CD4-positive, alpha-beta T cell treated with Interleukin-12 subunit alpha and Interleukin-12 subunit beta, for 1 hour (primary cell): ENCODE data around the gene KIF18B.

ENCODE experiments used
- DNase-seq: peaks from one replicate; pipeline ENCODE4 v3.0.0-alpha.2; 2020

KIF18B gene

DNA sequence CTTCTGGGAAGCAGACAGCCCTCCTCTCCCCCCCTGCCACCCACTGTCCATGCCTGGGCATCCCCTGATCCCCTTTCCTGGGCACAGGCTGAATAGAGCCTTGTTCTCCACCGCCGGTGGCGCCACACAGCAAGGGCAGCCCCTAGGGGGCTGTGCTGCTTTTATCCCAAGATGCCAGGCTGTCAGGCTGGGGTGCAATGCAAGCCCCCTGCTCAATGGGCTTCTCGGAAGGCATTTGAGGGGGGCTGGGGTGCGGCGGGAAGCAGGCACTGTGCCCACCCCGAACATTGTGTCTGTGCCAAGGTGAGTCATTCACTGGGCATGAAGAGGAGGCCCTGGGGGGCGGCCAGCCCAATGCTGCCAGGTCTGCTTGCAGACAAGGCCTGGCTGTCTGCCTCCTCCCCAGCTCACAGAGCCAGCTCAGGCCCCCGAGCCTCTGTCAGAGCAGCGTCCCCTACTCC, 30.8 kb downstream of the KIF18B start:
- DNase-seq = no peak

DNA sequence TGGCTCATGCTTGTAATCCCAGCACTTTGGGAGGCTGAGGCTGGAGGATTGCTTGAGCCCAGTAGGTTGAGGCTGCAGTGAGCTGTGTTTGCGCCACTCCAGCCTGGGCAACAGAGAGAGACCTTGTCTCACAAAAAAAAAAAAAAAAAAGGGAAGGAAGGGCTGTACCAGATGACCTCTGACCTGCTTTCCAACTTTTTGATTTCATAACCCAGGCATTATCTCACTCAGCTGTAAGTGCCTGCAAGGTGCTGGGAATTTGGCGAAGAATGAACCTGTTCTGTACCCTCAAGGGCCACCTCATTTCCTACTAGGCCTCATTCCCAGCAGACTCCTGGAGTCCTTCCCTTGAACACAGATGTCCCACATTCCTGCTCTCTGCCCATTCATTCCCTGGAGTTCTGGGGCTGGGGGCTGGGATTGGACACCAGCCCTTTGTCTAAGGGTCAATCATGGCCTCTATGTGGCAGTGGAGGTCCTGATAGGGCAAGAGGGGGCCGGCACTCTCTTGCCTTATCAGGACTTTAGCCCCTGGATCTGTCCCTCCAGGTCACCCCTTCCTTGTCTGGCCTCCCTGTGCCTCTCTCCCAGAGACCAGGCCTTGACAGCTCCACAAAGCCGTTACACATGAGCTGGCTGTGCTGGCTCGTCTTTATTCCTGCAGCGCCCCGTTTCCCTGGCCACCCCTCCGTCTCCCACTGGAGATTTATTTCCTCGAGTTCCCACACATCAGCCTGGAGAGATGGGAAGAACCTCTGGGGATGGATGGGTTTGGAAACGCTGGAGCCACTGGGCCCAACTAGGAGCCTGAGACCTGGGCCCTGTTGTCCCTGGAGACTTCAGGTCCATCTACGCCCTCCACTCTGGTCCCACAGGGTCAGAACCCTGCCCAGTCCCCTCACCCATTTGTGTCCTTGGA, 31.5 kb downstream of the KIF18B start:
- no peak for DNase-seq

DNA sequence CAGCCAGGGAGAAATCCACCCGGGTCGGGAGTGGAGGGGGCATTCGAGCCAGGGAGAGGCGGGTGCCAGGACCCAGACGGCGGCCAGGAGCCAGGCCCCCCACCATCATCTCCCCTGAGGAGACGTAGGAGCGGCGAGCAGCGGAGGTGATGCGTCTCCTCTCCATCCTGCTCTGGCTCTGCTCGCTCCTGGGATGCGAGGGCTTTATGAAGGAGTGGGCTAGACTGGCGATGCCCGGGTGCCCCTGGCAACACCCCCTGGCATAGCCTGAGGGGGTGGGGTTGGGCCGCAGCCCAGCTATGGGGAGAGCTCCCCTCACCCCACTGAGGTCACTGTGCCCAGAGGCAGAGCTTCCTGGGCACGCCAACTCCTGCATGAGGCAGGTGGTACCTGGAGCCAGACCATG, 32.2 kb downstream of the KIF18B start, which contains the start of gene GFAP:
Gene GFAP (minus strand): TSS at position 180 of the 406 bp plus-strand sequence. CDS start 14 bp downstream, at position 166.
- DNase-seq = no peak

DNA sequence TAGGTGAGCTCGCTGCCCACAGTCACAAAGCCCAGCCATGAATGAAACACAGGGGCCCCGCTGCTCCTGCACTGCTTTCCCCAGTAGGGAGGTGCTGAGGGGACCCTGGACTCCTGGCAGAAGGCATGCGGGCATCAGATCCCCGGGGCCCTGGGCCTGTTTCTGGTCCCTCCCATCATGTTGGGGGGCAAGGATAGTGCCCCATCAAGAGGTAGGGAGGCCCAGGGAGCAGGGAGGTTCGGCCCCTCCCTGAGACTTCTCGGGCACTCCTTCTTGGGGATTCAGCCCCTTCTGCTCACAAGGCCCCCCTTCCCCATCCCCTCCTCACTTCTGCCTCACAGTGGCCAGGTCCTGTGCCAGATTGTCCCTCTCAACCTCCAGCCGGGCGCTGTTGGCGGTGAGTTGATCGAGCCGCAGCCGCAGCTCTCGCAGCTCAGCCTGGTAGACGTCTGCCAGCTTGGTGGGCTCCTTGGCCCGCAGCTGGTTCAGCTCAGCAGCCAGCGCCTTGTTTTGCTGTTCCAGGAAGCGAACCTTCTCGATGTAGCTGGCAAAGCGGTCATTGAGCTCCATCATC, 32.8 kb downstream of the KIF18B start:
- DNase-seq = no peak

DNA sequence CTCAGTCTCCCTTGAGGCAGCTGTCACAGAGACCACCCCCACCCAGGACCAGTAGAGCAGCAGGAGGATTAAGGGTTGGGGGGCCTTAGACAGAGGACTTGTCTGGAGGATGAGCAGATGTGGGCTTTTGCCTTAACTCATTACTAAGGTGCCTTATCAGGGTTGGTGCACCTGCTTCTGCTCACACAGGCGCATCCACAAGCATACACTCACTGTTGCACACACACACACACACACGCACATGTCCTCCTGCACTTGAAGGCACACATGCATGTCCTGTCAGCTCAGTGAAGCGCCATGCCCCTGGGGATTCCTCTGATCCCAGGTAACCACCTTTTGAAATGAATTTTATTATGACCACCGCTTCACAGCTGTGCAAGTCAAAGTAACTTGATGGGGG, 33.4 kb downstream of the KIF18B start:
- DNase-seq = no peak

DNA sequence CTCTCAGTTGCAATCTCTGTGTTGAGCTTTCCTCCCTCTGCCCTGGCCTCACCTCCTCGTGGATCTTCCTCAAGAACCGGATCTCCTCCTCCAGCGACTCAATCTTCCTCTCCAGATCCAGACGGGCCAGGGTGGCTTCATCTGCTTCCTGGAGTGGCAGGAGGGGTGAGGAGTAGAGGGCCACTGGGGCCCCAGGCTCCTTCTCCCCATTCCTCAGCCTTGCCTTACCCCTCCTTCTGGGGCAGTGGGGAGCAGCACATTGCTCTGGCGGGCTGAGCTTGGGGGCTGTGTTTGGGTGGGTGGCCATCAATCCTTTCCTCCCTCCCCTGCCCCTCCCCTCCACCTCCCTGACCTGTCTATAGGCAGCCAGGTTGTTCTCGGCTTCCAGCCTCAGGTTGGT, 33.9 kb downstream of the KIF18B start:
- no peak for DNase-seq

DNA sequence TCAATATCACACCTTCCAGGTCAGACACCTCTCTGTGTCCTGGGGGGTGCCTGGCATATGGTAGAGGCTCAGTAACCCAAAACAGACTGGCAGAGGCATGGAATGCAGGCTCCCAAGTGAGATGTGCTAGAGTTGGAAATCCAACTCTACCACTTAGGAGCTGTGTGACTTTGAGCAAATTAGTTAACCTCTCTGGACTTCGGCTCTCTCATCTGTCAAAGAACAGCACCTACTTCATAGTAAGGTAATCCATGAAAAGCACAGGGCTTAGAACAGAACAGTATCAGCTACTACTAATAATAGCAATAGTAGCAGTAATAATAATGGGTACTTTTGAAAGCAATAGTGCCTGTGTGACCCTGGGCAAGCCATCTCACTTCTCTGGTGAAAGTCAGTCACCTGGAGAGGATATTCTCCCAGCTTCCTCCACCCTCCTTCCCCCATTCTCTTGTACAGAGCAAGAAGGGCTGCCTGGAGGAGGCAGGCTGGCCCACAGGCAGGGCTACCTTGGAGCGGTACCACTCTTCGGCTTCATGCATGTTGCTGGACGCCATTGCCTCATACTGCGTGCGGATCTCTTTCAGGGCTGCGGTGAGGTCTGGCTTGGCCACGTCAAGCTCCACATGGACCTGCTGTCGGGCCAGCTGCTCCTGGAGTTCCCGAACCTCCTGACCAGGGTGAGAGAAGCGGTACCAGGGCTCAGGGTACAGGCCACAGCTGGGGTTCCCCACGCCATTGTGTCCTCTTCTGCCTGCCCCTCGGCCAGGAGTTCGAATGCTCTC, 34.6 kb downstream of the KIF18B start:
- no peak for DNase-seq

DNA sequence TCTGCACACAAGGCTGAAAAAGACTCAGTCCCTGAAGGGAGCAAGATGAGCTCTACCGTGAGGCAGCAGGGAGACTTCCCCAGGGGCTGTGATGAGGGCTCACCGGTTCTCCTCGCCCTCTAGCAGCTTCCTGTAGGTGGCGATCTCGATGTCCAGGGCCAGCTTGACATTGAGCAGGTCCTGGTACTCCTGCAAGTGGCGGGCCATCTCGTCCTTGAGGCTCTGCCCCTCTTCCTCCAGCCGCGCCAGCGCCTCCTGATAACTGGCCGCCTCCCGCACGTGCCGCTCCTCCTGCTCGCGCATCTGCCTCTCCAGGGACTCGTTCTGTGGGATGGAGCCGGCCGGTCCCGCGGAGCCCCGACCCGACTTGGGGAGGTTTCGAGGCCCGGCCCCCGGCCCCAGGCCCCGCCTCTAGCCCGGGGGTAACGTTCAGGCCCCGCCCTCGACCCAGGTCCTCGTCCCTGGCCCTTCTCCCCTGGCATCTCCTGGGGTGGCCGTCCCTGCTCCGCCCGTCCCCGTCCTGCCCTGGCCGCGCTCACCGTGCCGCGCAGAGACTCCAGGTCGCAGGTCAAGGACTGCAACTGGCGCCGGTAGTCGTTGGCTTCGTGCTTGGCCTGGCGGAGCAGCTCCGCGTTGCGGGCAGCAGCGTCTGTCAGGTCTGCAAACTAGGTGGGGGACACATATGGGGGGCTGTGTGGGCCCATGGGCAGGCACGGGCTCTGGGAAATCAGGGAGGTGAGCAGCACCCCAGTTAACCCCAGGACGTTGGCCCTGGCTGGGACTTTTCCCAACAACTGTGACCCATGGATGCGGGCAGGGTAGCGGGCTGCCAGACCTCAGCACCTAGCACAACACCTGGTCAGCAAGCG, 36.2 kb downstream of the KIF18B start:
- DNase-seq = peak; percentile 59

DNA sequence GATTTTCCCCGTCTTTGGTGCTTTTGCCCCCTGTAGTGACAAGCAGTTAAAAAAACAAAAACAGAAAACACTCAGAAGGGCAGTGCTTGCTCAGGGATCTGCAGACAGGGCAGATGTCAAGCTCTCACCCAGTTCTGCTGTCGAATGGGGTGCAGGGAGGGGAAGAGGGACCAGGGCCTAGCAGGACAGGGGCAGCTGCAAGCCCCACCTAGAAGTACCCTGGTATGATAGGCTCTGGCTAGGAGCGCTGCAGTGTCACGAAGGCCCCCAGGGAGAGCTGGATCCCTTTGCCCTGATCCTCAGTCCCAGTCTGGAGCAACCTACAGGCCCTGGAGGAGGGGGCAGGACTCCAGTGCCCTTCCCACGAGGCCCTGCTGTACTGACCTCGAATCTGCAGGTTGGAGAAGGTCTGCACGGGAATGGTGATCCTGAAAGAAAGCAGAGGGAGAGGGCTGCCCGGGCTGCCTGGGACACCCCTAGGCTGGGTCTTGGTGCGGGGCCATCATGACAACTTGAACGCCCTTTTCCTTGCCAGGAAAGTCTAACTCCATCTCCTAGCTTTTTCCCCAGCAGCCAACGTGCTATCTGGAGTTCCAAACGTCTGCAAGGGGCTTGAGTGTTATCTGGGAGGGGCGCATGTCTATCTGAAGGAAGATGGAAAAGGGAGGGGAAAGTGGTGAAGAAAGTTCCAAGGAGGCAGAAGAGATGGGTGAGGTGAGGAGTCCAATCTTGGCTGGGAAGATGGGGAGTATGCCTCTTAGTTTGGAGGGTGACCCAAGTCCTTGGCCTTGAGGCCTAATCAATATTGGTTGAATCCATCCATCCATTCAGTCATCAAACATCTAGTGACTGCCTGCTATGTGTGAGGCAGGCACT, 37.1 kb downstream of the KIF18B start:
- no peak for DNase-seq

DNA sequence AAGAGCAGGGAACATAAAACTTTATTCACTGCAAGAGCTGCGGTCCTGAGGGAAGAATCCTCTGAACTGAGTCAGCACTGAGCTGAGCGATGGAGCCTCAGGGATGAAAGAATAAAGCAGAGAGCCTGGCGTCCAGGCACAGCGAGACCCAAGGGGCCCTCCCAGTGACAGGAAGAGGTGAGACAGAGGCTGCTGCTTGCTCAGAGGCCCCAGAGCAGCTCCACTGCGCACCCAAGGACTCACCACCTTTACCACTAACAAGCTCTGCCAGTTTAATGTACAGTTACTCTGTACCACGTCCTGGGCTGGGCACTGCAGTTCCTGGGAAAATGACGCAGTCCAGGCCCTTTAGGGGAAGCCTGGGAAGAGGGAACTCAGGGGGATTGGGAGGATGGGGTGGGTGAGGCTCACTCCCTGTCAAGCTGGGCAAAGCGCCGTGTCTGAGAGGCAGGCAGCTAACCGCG, 37.9 kb downstream of the KIF18B start:
- DNase-seq = no peak

DNA sequence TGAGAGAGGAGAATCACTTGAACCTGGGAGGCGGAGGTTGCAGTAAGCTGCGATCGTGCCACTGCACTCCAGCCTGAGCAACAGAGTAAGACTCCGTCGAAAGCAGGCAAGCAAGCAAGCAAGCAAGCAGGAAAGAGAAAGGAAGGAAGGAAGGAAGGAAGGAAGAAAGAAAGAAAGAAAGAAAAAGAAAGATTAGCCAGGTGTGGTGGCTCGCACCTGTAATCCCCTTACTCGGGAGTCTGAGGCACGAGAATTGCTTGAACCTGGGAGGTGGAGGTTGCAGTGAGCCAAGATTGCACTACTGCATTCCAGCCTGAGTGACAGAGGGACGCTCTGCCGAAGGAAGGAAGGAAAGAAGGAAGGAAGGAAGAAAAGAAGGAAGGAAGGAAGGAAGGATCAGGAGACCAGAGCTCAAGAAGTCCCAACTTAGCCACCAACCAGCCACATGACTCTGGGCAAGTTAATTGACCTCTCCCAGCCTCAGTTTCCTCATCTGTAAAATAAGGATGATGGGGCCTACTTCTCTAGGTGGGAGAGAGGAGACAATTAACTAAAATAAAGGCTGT, 38.7 kb downstream of the KIF18B start:
- DNase-seq = no peak

DNA sequence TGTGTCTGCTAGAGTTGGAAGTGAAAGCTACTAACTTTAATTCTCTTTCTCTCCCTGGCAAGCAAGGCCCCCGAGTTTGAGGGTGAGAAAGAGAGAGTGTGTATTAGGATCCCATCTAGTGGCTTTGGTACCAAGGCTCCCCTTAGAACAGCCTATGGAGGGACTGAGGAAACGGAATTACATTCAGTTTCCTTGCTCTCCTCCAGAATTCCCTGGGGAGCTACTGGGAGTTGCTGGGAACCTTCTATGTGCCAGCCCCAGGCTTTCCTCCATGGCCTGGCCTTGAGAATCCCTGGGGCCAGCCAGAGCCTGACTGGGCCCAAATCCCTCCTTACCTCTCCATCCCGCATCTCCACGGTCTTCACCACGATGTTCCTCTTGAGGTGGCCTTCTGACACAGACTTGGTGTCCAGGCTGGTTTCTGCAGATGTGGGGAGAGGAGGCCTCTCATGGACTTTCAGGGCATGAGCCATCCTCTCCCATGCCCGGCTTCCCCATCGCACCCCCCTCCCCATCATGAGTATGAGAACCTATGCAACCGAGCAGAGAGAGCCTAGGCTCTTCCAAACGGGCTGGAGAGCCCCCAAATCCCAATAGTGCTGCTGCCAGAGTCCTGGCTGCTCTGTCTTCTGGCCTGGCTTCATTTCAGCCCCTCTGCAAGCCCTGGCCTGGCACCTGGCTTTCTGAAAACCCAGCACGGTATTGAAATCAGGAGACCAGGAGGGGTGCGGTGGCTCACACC, 39.7 kb downstream of the KIF18B start:
- DNase-seq = no peak

DNA sequence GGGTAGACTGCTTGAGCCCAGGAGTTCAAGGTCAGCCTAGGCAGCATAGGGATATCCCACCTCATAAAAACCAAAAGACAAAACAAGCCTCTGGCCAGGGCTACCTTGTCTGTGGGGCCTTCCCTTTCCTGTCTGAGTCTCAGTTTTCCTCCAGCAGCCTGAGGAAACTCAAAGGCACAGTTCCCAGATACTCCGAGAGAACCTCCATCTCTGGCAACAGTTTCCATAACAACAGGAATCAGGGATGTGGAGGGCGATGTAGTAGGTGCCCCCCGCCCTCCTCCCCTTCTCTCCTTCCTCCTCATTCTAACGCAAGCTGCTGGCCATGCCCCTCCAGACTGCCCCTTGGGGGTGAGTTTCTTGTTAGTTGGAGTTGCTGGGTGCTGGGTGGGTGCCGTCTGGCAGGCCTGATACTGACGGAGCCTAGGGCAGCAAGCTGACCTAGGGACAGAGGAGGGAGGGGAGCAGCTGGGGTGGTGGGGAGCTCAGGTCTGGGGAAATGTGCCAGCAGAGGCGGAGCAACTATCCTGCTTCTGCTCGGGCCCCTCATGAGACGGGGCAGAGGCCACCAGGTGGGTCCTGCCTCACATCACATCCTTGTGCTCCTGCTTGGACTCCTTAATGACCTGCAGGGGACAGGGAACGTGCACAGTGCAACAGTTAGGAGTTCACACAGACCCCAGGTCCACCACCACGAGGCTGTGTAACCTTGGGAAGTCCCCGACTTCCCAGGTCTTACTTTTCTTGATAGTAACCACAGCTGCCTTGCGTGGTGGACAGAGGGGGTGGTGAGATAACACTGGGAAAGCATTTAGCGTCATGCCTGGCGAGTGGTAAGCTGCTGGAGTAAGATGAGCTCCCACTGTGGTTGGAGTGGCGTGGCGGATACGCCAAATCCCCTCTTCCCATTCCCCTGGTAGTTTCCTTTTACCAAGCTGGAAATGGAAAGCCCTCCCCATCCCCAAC, 40.5 kb downstream of the KIF18B start:
- no peak for DNase-seq

DNA sequence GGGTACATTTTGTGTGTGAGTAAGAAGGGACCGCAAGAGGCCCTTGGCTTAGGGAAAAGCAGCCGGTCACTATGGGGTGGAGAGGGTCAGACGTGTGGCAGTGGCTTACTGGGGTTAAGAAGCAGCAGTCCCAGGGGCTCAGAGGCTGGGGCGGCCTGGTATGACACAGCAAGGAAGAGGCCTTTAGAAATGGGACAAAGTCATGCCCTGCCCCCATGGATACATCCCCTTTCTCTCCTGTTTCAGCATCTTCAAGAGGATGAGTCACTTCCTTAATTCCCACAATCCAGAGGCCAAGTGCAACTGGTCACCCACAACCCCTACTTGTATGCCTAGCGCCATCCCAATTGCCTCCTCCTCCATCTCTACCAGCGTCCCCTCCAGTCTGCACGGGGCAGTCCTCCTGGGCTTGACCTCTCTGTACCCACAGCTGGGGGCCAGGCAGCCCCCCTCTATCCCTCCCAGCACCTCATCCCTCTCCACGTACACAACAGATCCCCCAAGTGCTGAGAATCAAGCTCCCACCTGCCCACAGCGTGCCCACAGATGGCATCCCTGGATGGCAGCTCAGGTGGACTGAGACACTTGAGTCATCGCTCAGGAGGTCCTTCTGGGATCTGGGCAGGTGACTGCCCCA, 41.4 kb downstream of the KIF18B start:
- no peak for DNase-seq

DNA sequence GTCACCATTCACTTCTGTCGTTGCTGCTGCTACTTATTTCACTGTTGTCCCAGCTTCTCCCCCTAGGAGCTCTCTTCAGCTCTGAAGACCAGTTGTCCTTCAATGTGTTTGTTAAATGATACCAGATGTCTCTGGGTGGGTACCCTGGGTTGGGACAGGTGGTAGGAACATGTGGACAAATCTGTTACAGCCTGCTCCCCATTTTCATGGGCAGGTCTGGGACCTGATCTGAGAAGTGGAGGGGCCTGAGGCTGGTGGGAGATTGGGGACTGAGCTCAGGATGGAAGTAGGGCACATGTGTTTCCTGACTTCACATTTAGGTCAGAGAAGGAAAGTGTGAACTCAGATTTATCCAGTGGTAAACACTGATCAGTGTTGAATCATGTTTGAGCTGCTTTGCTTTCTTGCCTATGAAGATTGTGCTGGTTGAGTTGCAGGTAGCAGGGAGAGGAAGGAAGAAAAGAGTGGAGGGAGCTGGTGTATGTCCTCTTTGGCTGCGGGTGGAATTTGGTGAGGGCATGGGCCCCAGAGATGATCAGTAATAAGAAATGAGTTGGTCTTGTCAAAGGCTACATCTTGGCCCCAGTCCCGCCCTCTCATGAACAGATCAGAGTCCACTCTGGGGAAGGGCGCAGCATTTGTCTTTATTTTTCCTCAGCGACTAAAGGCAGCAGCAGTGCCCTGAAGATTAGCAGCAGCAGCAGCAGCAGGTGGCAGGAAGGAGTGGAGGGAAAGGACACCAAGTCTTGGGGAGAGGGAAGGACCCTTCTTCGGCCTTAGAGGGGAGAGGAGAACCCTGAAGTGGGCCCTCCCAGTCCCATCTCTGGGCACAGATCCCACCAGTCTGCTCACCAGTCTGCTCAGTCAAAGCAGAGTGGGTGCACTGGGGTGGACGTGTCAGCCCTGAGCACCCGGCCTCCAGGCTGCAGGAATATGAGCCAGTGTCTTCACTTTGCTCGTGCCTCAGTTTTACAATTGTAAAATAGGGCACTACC, 42.3 kb downstream of the KIF18B start:
- no peak for DNase-seq

DNA sequence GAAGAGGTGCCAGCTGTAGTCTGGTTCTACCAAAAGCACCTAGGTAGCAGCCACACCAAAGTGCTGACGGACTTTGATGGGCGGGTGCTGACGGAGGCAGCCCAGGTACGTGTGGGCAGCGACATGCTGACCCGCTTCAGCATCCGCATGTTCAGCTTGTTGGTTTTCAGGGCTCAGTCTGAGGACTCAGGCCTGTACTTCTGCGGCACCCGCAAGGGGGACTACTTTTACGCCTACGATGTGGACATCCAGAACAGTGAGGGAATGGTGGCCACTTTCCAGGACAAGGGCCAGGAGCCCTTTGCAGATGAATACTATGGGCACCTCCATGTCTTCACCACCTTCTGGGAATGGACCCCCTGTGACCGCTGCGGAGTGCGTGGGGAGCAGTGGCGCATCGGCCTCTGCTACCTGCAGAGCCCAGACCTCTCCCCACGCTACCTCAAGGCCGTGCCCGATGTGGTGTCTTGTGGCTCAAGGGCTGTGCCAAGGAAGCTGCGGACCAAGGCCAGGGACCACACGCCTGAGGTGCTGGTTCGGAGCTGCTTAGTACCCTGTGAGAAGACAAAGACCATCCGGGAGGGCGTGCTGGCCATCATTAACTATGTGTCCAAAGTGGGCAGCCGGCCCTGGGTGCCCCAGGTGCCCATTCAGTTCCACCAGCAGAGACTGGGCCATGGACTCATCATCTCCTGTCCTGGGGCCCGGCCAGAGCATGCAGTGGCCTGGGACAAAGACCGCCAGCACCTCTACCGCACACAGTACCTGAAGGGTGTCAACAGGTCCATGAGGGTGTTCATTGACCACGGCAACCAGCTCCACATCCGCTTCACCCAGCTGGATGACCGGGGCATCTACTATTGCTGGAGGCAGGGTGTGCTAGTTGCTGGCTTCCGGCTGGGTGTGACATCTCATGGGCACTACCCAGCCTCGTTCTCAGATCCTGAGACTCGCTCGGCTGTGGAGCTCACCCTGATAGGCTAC, 43.3 kb downstream of the KIF18B start:
- DNase-seq = no peak
